Tibial nerve (tissue), 4 donors: ENCODE data around the gene ULK3. TPM values are rescaled to one million over a fixed set of nuclear protein-coding genes. Genes with fewer than 3 reads are reported as not detected.

Experiments
- DNase-seq, 2 donors: peaks; one replicate each; pipeline ENCODE4 v3.0.0-alpha.2; 2019; ENCODE audit warnings: low spot score in 2 of 2
- H3K27ac ChIP-seq, 4 donors: fragments of 200-600 bp; sonication (generic) in 3 of 4; one replicate each; pipeline ENCODE4 v1.5.1; 2017 to 2019; ENCODE audit warnings: mild to moderate bottlenecking in 1 of 4
- H3K27me3 ChIP-seq, 2 donors: fragments of 200-600 bp; sonication (generic) in 1 of 2; one replicate each; pipeline versions ENCODE4 v1.5.1 to v1.6.0; 2017 to 2019
- H3K36me3 ChIP-seq, 3 donors: fragments of 200-600 bp; sonication (generic); one replicate each; pipeline ENCODE4 v1.5.1; 2018 to 2019
- H3K4me1 ChIP-seq, 4 donors: fragments of 200-600 bp; sonication (generic) in 3 of 4; one replicate each; pipeline ENCODE4 v1.5.1; 2017 to 2019
- H3K4me3 ChIP-seq, 4 donors: fragments of 200-600 bp; sonication (generic) in 3 of 4; one replicate each; pipeline ENCODE4 v1.5.1; 2017 to 2019; ENCODE audit warnings: mild to moderate bottlenecking in 1 of 4, moderate library complexity in 1 of 4
- H3K9me3 ChIP-seq, 4 donors: fragments of 200-600 bp; sonication (generic) in 3 of 4; one replicate each; pipeline ENCODE4 v1.5.1; 2017 to 2019
- EP300 ChIP-seq, 2 donors: sonication (generic); formaldehyde crosslinking; IDR thresholded peaks; one replicate each; pipeline ENCODE4 v1.6.1; 2017; ENCODE audit warnings: antibody characterized with exemption in 2 of 2, mild to moderate bottlenecking in 1 of 2
- POLR2A ChIP-seq, 2 donors: fragments of 450-650 bp; IDR thresholded peaks; one replicate each; pipeline ENCODE4 v1.6.1; 2017; ENCODE audit warnings: antibody characterized with exemption in 2 of 2, mild to moderate bottlenecking in 2 of 2, moderate library complexity in 2 of 2
- WGBS, 2 donors: methylation state at CpG; one replicate each; pipeline ENCODE4 v1.1.5; 2018; 5-methylcytosine and 5-hydroxymethylcytosine counted together
- total RNA-seq, 4 donors: library from RNA; depleted of rRNA; stranded (reverse); fragments of >200 nt; gene quantifications; one replicate each; pipeline ENCODE4 v1.1.0, GENCODE V29; 2016
- TF ChIP-seq, protein P1 (sequence below), 5 experiments: fragments of 200-600 bp in 3 of 5; fragments of 450-650 bp in 2 of 5; sonication (generic) in 3 of 5; IDR thresholded peaks; one replicate each; pipeline ENCODE4 v1.5.1; 2016 to 2019; ENCODE audit warnings: antibody characterized with exemption in 5 of 5, mild to moderate bottlenecking in 3 of 5, moderate library complexity in 2 of 5

The ULK3 gene
- total RNA-seq, 4 donors from 2014 or later, result 42.6 to 86.7 (median 48.9) TPM

GRCh38 chr15:74794970-74795349 lies 48.0 kb downstream of the ULK3 start:
- Histone ChIP-seq H3K27me3 (no peaks in the 10 kb centered on the region), H3K4me3 (no peak overlapping the region), H3K36me3 (peaks cover 0 to 19% (median 5%) of the 10 kb centered on the region in 3 donors), H3K4me1 (peaks cover 0 to 66% (median 50%) of the 10 kb centered on the region in 4 donors), H3K27ac (peak overlapping the region in 1 of 4 donors; percentile 1), H3K9me3 (no peaks in the 10 kb centered on the region)
- DNase-seq, result no peak
- no peak for TF ChIP-seq POLR2A (IDR thresholded peaks at IDR 0.05)
- no peak for TF ChIP-seq EP300 (IDR thresholded peaks at IDR 0.05)
- TF ChIP-seq, protein P1, sequence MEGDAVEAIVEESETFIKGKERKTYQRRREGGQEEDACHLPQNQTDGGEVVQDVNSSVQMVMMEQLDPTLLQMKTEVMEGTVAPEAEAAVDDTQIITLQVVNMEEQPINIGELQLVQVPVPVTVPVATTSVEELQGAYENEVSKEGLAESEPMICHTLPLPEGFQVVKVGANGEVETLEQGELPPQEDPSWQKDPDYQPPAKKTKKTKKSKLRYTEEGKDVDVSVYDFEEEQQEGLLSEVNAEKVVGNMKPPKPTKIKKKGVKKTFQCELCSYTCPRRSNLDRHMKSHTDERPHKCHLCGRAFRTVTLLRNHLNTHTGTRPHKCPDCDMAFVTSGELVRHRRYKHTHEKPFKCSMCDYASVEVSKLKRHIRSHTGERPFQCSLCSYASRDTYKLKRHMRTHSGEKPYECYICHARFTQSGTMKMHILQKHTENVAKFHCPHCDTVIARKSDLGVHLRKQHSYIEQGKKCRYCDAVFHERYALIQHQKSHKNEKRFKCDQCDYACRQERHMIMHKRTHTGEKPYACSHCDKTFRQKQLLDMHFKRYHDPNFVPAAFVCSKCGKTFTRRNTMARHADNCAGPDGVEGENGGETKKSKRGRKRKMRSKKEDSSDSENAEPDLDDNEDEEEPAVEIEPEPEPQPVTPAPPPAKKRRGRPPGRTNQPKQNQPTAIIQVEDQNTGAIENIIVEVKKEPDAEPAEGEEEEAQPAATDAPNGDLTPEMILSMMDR (IDR thresholded peaks at IDR 0.05), result no peak
- 91 to 94% methylated on average over 9 of the region's 9 CpGs for WGBS, 2 donors

DNA sequence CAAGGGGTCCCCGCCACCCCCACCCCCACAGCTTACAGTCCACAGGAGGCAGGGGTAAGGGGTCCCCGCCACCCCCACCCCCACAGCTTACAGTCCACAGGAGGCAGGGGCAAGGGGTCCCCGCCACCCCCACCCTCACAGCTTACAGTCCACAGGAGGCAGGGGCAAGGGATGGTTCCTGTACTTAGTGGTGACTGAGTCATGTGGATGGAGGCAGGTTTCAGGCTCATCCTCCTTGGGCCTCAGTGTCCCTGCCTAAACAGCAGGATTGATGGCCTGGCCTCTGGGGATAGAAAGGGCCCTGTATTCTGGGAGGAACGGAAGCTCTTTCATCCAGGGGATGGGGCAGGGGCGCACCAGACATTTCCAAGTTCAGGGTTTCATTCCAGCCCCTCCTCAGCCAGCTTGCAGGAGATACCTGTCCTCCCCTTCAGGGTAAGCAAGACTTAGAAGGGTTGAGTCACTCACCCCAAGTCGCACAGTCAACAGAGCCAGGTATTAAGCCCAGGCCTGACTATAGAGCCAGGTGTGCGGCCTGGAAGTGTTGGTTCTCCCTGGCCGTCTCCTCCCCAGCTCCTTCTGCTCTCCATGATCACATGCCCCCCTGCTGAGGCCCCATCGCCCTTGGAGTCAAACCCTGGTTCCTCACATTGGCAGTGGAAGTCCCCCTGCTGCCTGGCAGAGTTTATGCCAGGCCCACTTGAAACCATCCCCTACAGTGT lies 48.5 kb downstream of the ULK3 start:
- Histone ChIP-seq H3K4me3 (no peak overlapping the region), H3K4me1 (peaks cover 0 to 66% (median 50%) of the 10 kb centered on the region in 4 donors), H3K9me3 (no peaks in the 10 kb centered on the region), H3K27ac (peak overlapping the region in 1 of 4 donors; percentile 88), H3K36me3 (peaks cover 0 to 13% (median 4%) of the 10 kb centered on the region in 3 donors), H3K27me3 (no peaks in the 10 kb centered on the region)
- TF ChIP-seq, protein P1 (IDR thresholded peaks at IDR 0.05), result no peak
- TF ChIP-seq POLR2A (IDR thresholded peaks at IDR 0.05) (no peak), EP300 (IDR thresholded peaks at IDR 0.05) (no peak)
- DNase-seq, result no peak
- 85 to 90% methylated on average over 6 to 7 of the region's 9 CpGs for WGBS, 2 donors

GRCh38 chr15:74793135-74794028 lies 49.6 kb downstream of the ULK3 start:
- peak overlapping the region in 3 of 4 donors; percentile 5 to 88 (median 7) for H3K27ac ChIP-seq
- TF ChIP-seq, protein P1 (IDR thresholded peaks at IDR 0.05), result peak in 3 of 5 experiments; percentile 12 to 26 (median 23)
- TF ChIP-seq EP300 (IDR thresholded peaks at IDR 0.05) (no peak), POLR2A (IDR thresholded peaks at IDR 0.05) (no peak)
- no peaks in the 10 kb centered on the region for H3K9me3 ChIP-seq
- WGBS, 2 donors, result 47 to 52% methylated on average over 12 of the region's 12 CpGs
- H3K4me3 ChIP-seq, result no peak overlapping the region
- H3K4me1 ChIP-seq, result peaks cover 0 to 72% (median 57%) of the 10 kb centered on the region in 4 donors
- no peaks in the 10 kb centered on the region for H3K27me3 ChIP-seq
- peaks cover 0 to 3% (median 0%) of the 10 kb centered on the region in 3 donors for H3K36me3 ChIP-seq
- no peak for DNase-seq

DNA sequence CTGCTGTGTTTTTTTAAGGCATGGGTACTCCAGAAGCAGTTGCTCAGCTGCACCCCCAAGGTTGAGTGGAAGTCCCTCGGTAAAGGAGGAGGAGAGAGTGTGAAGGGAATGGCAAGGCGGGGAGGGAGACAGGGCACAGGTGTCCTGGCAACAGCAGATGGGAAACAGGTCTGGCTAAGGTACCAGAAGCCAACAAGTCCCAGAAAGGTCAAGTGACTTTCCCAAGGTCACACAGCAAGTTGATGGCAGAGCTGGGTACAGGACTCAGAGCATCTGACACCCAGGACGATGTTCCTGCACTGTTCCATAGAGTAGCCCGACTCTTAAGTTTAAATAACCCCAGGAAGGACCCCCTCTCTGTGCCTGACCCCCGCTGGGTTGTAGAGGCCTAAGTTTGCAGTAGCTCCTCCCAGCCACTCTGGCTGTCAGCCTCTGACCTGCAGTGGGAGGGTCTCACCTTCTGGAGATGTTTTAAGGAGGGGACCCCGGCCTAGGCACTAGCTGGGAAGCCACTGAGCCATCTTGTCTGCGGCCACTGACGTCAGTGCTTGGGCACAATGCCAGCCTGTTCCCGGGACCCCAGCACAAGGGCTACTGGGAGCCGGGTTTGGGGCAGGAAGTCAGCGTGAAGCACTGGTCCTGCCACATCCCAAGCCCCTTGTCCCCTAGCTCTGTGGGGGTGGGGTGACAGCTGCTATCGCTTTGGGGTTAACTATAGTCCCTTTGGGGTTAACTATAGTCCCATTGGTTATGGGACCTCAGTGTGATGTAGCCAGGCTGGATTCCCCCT lies 50.5 kb downstream of the ULK3 start:
- H3K27ac ChIP-seq, result peak overlapping the region in 3 of 4 donors; percentile 7 to 88 (median 40)
- no peak overlapping the region for H3K4me3 ChIP-seq
- peaks cover 0 to 82% (median 63%) of the 10 kb centered on the region in 4 donors for H3K4me1 ChIP-seq
- WGBS, 2 donors, result 59 to 60% methylated on average over 8 to 12 of the region's 12 CpGs
- H3K36me3 ChIP-seq, result no peaks in the 10 kb centered on the region
- H3K9me3 ChIP-seq, result no peaks in the 10 kb centered on the region
- TF ChIP-seq, protein P1 (IDR thresholded peaks at IDR 0.05), result no peak
- TF ChIP-seq POLR2A (IDR thresholded peaks at IDR 0.05), result no peak
- no peak for TF ChIP-seq EP300 (IDR thresholded peaks at IDR 0.05)
- no peaks in the 10 kb centered on the region for H3K27me3 ChIP-seq
- DNase-seq, result no peak
